A549 treated with dexamethasone at 1 μM for 4 hours (cell line): ENCODE results near the gene PLPP4. TPM values are rescaled to one million over a fixed set of nuclear protein-coding genes. Genes with fewer than 3 reads are reported as not detected.

Experiments
- total RNA-seq: library from RNA; stranded (reverse); fragments of 200-300 nt; extraction: Qiagen RNA extraction; gene quantifications from 5 replicates; pipeline ENCODE4 v1.2.3, GENCODE V29; 2022

PLPP4 gene
- 0.15 to 0.50 TPM (median 0.26 TPM) in 4 of 5 replicates, not detected in the other for total RNA-seq

GRCh38 chr10:120456626-120457430 is at the start of gene PLPP4:
Gene PLPP4 (plus strand): TSS chr10:120457227. CDS start chr10:120457306, 79 bp downstream.

